ENCODE results near the gene SPRED2.

- TF ChIP-seq CTCF (IDR thresholded peaks at IDR 0.05; ENCODE audit: poor library complexity, severe bottlenecking) (no peak), MXI1 (conservative IDR thresholded peaks at IDR 0.05; ENCODE audit: poor library complexity, severe bottlenecking) (no peak), REST (IDR thresholded peaks at IDR 0.05; ENCODE audit: borderline replicate concordance) (no peak)
These were observed 52.1 kb downstream of the SPRED2 start for GRCh38 chr2:65380255-65380654.
